HG02852 (cell line): ENCODE results near the gene RND3.

Experiments used
- ATAC-seq: cut with Tn5 transposase; IDR thresholded peaks from one replicate; pipeline ENCODE4 v1.9.1; 2021; ENCODE audit warnings: mild to moderate bottlenecking, moderate library complexity; ENCODE audit not compliant: unreplicated experiment

Gene RND3

DNA sequence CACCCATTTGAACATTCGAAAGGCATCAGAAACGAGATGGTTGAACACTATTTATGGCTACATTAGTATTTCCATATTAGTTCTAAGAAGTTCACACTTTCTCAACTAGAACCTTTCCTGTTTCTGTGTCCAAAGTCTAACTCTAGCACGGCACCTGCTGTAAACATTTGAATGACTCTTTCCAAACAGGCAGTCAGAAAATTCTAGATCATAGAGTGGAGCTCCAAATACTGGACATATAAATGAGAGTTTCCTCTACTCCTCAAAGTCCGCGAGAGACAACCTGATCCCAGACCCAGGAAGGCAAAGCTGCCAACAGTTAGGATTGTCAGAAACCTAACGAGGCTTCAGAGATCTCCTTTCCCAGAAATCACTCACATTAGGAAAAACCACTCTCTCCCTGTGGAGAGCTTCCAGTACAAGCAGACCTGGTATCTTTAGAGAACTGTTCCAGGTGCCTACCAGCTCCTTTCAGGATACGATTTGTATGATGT, 10.6 kb downstream of the RND3 start:
- no peak for ATAC-seq

DNA sequence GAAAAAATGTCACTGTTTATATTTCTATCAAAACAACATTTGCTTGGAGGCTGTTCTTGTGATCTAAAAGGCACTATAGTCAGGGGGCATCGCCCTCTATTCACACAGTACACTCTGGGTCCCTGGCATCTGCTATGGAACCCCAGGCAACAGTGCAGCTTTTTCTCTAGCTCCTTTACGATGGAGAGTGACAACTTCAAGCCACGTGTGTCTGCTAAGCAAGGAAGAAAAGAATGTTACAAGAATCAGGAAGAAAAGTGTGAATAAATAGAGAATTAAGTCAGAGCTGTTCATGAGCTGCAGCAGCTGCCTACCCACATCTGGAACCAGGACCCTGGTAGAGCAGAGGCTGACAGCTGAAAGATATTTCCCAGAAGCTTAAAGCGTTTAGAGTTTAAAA, 11.2 kb downstream of the RND3 start:
- no peak for ATAC-seq

DNA sequence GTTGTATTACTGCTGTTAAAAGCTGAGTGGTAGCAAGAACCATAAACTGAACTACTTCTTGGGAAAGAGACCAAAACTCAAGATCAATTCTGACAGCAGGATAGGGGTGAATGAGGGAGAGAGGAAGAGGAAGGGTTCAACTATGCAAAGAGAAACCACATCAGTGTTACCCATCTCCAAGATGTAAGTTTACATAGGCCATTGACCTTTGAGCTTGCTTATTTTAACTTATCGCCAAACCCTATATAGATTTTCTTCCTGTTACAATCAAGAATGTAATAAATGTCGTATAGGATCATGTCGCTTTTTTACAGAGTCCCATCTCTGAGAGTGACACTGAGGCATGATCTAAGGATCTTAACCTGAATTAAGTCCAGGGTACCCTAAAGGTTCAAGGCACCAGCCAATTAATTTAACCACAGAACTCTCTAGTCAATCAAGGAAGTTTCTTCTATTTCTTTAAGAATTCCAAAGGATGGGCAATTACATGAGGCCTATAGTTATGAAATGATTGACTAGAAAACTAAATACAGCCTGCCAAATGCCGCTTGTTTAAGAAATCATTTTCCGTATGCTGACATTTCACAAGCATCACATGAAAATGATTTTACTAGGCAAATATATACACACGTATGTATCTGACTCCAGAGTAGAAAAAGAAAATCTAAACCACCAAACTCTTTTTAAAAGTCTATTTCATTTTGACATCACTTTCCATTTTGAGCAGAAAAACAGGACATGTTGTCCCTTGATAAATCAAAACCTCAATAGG, 11.8 kb downstream of the RND3 start:
- no peak for ATAC-seq

DNA sequence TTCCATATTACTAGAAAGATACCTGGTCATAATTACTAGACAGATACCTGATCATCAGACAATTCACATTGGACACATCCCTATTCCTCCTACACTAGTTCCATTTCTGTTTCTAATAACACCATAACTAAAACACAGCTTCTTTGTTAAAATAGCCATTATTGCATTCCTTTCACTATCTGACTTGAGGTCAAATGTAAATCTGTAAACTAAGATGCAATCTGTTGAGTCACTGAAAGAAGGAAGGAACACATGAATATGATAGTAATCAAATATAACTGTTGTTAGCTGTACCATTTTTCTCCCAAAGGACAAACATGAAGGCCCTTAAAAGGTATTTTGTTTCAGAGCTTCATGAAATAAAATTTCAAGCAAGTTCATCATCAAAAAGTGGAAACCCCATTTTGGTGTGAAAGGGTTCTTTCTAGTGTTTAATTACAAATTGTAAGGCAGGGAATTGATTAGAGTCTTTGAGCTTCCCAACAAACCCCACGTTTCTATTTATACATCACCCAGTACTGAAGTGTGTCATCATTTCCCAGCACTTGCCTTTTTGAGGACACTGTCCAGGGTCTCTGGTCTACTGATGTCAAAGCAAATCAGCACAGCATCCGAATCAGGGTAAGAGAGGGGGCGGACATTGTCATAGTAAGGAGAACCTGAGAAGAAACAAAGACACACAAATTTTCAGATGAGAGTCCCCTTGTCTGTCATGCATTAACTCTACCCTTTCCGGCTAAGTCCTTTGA, 13.0 kb downstream of the RND3 start:
- ATAC-seq, result no peak

DNA sequence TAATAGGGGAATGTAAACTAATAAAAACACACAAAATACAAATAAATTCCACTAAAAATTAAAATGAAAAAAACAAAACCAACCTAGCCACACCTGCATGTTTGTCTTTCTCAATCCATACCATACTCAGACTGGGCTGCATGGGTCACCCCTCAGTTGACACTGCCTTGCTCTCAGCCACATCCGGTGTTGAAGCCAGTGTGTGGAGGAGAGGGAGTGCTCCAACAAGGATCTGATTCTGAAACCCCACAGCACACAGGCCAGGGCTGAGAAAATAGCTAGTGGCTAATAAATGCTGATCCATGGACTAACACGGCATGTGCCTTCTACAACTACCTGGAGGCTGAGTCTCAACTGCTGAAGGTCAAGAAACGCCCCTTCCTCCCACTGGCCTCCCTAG, 13.7 kb downstream of the RND3 start:
- ATAC-seq, result no peak

DNA sequence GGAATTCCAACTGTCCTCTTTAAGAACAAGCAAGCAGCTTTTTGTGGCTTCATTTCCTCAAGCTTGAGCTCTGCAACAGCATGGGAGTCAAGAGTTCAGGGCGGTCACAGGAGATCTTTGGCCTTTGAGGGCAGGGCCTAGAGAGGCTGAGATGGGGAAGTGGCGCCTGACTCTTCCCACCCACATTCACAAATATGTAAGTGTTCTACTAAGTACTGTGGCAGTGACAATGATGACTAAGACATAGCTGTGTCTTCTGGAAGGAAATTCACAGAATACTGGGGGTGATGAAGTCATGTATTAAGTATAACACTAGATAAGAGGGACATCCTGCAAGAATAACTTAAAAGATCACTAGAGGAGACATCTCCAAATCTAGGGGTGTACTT, 15.0 kb downstream of the RND3 start:
- ATAC-seq, result peak; percentile 67

DNA sequence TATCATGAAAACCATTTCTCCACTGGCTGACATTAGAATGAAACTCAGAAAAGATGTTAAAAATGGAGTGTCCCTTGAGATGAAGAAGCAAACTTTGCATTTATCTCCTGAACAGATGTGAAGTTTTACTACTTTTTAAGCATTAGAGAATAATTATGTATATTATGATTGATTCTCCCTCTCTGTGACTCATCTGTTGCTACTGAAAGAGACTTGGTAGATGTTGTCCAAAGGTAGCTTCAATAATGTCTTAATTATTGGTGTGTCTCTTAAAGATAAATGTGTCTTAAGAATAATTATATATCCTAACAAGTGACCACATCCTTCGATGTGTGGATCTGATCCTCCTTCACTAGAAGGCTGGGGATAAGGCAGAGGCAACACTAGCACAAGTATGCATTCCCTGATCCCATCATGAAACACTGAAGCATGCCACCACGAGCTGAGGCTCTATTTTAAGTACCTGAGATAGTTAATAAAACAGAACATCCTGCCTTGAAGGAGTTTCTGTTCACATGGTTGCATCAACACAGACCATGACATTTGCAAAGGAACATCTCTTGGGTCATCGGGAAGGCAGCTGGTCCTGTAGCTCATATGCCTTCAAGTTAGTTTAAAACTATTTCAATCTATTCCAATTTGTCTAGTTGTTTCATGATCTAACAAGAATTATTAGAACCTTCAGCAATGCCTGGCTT, 15.5 kb downstream of the RND3 start:
- ATAC-seq, result no peak

DNA sequence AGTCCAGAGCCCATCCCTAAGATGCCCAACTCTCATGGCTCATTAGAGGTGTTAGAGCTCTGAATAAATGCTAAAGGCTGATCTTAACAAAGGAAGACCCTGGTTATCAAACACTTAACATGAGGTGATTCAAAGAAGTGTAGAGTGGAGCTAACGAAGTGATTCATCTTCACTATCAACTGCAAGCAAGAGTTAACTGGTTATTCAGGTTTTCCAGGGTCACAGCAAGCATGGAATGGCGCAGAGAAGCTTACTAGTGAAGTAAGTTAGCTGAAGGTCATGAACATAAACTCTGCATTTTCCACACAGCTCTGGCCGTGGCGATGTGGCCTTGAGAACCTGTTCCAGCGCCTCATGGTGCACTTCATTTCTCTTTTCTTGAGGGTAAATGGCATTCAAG, 17.0 kb downstream of the RND3 start:
- no peak for ATAC-seq

DNA sequence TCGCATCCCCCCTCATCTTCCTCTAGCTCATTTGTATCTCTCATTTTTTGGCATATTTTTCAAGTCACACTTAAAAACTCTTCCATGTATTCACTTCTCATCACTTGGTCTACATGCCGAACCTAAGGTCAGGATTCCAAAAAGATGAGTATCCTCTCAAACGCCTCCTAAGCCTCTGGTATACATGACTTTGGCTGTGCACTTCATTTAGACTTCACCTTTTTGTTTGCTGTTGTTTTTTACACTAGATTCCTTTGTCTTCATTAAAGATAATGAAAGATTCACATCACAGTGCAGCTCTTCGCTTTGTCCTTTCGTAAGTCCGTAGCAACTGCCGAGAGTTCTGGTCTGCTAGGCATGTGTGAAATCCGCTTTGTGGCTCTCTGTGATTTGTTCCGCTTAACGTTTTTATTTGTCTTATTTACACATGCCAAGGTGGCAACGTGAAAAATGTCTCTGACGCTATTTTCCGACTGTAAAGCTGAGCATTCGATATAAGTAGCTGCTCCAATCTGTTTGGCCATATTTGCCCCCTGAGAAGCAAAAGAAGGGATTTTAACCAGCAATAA, 17.7 kb downstream of the RND3 start:
- no peak for ATAC-seq

DNA sequence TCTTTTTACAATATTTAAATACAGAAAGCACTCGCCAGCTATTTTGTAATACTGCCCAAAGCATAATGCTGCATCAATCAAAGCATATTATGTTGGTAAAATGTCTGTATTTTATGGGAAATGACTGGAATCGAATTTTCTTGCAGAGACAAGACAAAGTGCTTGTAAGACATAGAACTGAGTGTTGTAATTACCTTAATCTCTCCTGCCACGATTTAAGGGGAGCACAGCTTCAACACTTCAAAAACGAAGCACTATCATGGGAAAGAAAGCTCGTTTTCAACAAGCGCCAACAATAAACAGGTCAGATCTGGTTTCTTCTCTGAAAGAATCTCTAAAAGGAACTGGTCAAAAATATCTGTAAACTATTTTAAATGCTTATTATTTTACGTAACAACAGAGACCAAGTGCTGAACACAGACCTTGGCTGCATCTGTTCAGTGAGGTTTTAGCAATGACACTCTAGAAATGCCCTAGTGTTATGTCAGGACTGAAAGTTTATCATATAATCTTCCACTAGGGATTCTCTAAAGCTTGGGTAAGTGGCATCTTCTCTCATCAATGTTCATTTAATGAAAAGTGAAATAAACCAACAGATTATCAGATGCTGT, 19.0 kb downstream of the RND3 start:
- no peak for ATAC-seq

DNA sequence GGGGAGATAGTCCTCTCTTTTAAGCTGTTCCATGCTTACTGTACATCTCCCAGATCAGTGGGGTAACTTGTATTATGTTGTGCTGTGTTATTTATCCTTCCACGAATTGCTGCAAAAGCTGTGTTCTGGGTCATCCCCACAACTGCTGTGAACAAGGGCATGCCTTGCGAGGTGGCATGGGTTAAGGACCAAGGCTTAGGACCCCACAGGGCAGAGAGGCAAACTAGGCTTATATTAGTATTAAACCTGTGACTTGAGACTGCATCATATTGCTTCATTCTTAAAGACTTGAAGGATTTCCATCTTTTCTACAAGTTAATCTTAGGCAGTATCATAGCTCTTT, 19.9 kb downstream of the RND3 start:
- ATAC-seq, result no peak

DNA sequence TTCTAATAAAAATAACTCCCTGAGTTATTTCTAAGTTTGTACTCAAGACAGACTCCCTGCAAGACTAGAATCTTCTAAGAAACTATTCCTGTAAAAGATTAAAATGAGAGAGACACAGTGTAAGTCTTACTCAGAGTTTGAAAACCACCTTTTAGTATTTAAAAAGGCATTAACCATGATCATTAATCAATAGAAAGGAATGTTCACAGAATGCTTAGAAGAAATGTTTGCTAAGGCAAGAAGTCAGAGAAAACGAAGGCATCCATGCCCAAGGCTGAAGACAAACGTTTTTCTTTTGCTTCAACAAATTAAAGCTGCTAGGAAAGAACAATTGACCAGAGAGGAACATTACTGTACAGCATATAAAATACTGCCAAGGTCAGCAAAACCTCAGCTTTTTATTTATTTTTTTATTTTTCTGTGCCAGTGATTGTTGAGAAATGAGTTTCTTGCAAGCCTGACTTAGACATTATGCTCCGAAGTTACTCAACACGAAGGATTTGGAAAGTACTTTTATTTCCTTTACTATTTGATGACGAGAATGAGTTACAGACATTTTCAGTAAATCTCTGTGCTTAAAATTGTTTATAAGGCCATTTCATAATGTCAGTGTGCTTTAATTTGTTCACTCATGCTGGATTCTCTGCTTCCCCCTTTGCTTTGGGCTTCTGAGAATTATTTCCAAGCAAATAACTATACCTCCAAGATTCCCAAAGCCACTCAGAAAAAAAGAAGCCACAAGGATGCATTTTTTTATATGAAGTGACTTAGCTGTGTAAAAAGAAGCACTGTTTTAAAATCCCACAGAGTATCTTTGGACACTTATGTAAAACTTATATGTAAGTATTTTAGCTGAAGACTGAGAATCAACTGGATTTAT, 20.5 kb downstream of the RND3 start:
- ATAC-seq, result no peak

DNA sequence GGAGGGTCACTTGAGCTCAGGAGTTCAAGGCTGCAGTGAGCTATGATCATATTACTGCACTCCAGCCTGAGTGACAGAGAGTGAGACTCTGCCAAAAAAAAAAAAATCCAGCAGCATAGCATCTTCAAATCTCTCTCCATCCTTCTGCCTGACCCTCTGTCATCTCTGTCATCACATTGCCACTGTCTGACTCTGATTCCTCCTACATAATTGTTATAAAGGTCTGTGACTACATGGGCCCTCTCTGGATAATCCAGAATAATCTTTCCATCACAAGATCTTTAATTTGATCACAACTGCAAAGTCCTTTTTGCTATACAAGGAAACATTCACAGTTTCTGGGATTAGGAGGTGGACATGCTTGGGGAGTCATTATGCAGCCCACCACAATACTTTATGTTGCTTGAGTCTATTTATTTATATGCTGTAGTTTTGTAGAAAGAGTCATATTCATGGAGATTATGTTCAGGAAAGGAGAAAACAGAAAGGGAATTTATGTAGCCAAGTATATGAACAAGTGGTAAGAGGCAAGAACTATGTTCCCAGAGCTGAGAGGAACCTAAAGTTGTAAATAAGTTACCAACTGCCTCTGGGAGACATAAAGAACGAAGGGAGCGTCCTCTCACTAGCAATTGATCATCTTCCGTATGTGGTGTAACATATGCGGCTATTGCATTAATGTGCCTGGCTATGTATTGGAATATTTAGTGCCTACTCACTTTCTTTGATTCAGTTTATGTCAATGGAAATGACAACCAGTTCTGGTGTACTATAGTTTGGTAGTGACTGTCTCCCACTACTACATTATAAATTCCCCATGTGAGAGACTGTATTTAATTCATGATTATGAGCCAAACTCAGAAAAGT, 21.5 kb downstream of the RND3 start:
- ATAC-seq, result no peak

DNA sequence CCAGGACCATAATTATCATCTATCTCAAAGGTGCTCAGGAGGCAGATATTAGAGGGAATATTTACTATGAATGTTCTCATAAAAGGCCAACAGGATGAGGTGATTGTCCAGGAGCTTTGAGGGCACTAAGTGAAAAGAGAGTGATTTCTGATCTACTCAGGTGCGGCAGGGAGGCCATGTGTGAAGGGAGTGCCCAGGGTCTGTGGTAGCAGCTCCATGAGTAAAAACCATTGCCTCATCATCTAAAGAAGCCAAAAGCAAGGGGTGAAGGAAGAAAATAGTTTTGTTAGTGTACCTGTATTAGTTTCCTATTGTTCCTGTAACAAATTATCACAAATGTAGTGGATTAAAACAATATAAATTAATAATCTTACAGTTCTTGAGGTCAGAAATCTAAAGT, 22.5 kb downstream of the RND3 start:
- ATAC-seq, result no peak

DNA sequence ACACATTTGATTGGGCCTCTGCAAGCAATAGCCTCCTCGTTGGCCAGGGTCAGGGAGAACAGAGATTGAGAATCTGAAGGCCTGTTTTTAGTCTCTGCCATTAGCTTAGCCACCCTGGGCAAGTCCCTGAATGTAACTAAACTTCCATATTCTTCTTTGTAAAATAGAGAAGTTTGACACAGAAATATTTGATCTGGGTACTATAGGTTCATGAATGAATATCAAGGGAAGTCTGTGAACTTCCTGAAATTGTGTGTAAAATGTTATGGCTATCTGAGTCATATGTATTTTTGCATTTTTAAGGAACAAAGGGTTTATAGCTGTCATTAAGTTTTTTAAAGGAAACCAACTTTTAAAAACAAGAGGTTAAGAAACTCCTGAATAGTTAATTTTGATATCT, 23.2 kb downstream of the RND3 start:
- ATAC-seq, result no peak

DNA sequence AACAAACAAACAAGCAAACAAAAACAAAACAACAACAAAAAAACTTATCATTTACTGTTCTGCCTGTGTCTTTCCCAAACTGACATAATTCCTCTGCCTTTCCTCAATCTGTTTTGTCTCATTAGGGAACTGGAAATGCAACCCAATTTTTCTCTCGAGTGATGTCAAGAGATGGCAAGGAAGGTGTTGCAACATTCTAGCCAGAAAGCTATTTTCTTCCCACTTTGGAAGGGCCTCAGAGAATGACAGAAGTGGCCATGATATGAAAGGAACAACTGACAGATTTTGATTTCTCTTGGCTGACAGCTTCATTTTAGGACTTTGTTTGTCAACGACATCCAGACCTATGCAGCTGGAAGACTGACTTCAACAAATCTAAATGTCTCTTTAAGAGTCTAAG, 24.7 kb downstream of the RND3 start:
- ATAC-seq, result no peak

DNA sequence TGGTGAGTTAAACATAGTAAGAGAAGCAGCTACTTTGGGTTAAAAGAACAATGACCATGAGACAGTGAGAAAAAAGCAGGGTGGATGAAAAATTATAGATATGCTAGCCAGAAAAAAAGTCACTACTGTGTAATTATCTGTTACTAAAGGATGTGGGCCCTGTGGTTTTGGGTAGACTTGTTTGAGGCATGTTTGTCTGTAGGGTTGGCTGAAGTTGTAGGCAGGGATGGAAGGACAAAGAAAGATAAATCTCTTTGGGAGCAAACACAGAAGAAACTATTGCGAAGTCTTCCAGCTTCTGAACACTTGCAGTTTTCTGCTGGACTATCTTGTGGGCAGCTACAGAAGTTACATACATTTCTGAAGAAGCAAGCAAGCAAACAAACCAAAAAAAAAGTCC, 28.2 kb downstream of the RND3 start:
- ATAC-seq, result no peak

DNA sequence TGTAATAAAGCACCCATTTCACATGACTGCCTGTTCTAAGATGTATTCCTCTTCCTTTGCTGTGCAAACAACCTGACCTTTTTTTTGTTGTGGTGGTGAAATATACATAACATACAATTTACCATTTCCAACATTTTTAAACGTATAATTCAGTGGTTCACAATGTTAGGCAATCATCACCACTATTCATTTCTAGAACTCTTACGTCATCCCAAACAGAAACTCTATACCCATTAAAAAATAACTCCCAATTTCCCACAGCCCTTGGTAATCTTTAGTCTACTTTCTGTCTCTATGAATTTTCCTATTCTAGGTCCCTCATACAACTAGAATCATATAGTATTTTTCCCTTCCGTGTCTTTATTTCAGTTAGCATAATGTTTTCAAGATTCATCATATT, 36.7 kb downstream of the RND3 start:
- no peak for ATAC-seq

DNA sequence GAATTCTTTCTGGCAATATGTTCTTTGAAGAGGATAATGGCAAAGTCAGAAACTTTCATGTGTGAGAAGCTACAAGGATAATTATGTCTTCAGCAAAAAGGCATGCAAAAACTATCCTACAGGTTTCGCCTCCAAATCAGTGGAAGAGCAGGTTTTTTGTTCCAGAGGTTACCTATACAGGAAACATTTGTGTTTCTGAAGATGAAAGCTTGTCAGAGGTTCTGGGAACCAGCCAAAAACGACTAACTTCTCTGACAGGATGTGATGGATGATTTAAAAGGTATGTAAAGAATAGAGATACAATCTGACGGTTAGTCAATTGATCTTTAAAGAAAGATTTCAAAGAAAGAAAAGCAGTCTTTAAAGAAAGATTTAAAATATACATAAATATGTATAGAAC, 37.6 kb downstream of the RND3 start:
- no peak for ATAC-seq
